HEK293 (cell line): Measurements from ENCODE around the gene RNF223.

Source experiments
- CTCF ChIA-PET: fragments of 350-600 bp; formaldehyde crosslinking; extraction: SDS; loops from one replicate; lab custom pipeline; 2021; ENCODE audit warnings: antibody characterized with exemption; lab: Yijun Ruan, JAX
- POLR2A ChIA-PET: fragments of 300-600 bp; formaldehyde crosslinking; extraction: SDS; loops from one replicate; lab custom pipeline; 2020; ENCODE audit warnings: antibody characterized with exemption, inconsistent platforms; lab: Yijun Ruan, JAX
- H3K27ac ChIP-seq: fragments of 200-500 bp; sonication (Bioruptor generic); 2 replicates; pipeline ENCODE4 v1.5.1; 2014; ENCODE audit warnings: low read depth, low read length, control low read depth, inconsistent platforms; ENCODE audit errors: extremely low read depth
- H3K36me3 ChIP-seq, 2 experiments: fragments of 200-500 bp in 1 of 2; sonication (Bioruptor generic) in 1 of 2; 1 replicate in 1 of 2; 2 replicates in 1 of 2; pipeline ENCODE4 v1.5.1; 2014 to 2017; ENCODE audit warnings: inconsistent platforms in 2 of 2, low read length in 2 of 2; ENCODE audit not compliant: control insufficient read depth in 2 of 2, insufficient read depth in 1 of 2
- H3K4me1 ChIP-seq: fragments of 200-500 bp; sonication (Bioruptor generic); 2 replicates; pipeline ENCODE4 v1.5.1; 2014; ENCODE audit warnings: mild to moderate bottlenecking, low read length, inconsistent platforms; ENCODE audit not compliant: control insufficient read depth, insufficient read depth
- H3K4me3 ChIP-seq: 2 replicates; pipeline ENCODE4 v1.5.1; 2011; ENCODE audit warnings: low read depth, mild to moderate bottlenecking, control low read depth, low read length, moderate library complexity
- H3K9me3 ChIP-seq: fragments of 200-500 bp; sonication (Bioruptor generic); 2 replicates; pipeline ENCODE4 v1.5.1; 2014; ENCODE audit warnings: low read depth, low read length, inconsistent platforms; ENCODE audit not compliant: control insufficient read depth, insufficient read depth
- GLIS1 ChIP-seq: fragments of 450-650 bp; formaldehyde crosslinking; IDR thresholded peaks from 2 replicates; pipeline ENCODE4 v1.5.1; 2016; ENCODE audit warnings: missing biosample characterization, missing genetic modification characterization
- RBAK ChIP-seq: fragments of 450-650 bp; formaldehyde crosslinking; IDR thresholded peaks from 2 replicates; pipeline ENCODE4 v1.5.1; 2016; ENCODE audit warnings: missing biosample characterization, missing genetic modification characterization
- SETDB1 ChIP-seq: IDR thresholded peaks from one replicate; pipeline ENCODE4 v1.6.1; 2017; ENCODE audit warnings: mild to moderate bottlenecking, low read length, moderate library complexity, mixed read lengths; ENCODE audit not compliant: insufficient read length
- SP7 ChIP-seq: fragments of 450-650 bp; formaldehyde crosslinking; IDR thresholded peaks from 2 replicates; pipeline ENCODE4 v1.5.1; 2016; ENCODE audit warnings: missing biosample characterization, missing genetic modification characterization
- WT1 ChIP-seq: fragments of 450-650 bp; formaldehyde crosslinking; IDR thresholded peaks from 2 replicates; pipeline ENCODE4 v1.5.1; 2016; ENCODE audit warnings: missing biosample characterization, missing genetic modification characterization
- ZBTB17 ChIP-seq: fragments of 450-650 bp; formaldehyde crosslinking; IDR thresholded peaks from 2 replicates; pipeline ENCODE4 v1.5.1; 2016; ENCODE audit warnings: missing biosample characterization, missing genetic modification characterization
- ZNF112 ChIP-seq: fragments of 450-650 bp; formaldehyde crosslinking; IDR thresholded peaks from 2 replicates; pipeline ENCODE4 v1.5.0; 2017; ENCODE audit warnings: missing biosample characterization, missing genetic modification characterization
- ZNF133 ChIP-seq: fragments of 450-650 bp; formaldehyde crosslinking; IDR thresholded peaks from 2 replicates; pipeline ENCODE4 v1.5.1; 2016; ENCODE audit warnings: missing biosample characterization, missing genetic modification characterization
- ZNF174 ChIP-seq: fragments of 450-650 bp; formaldehyde crosslinking; IDR thresholded peaks from 2 replicates; pipeline ENCODE4 v1.5.0; 2017; ENCODE audit warnings: missing biosample characterization, mild to moderate bottlenecking, missing genetic modification characterization
- ZNF311 ChIP-seq: fragments of 450-650 bp; formaldehyde crosslinking; IDR thresholded peaks from 2 replicates; pipeline ENCODE4 v1.5.1; 2017; ENCODE audit warnings: missing biosample characterization, missing genetic modification characterization, borderline replicate concordance
- ZNF529 ChIP-seq: fragments of 450-650 bp; formaldehyde crosslinking; IDR thresholded peaks from 2 replicates; pipeline ENCODE4 v1.5.1; 2017; ENCODE audit warnings: missing genetic modification characterization, missing biosample characterization; ENCODE audit not compliant: insufficient replicate concordance
- ZNF626 ChIP-seq: fragments of 450-650 bp; sonication (Bioruptor Pico); formaldehyde crosslinking; IDR thresholded peaks from 2 replicates; pipeline ENCODE4 v1.5.1; 2018; ENCODE audit warnings: missing biosample characterization, missing genetic modification characterization, inconsistent platforms
- ZNF747 ChIP-seq: fragments of 450-650 bp; formaldehyde crosslinking; IDR thresholded peaks from 2 replicates; pipeline ENCODE4 v1.5.1; 2016; ENCODE audit warnings: missing biosample characterization, missing genetic modification characterization
- ZNF792 ChIP-seq: fragments of 450-650 bp; formaldehyde crosslinking; IDR thresholded peaks from 2 replicates; pipeline ENCODE4 v1.5.1; 2016; ENCODE audit warnings: missing biosample characterization, missing genetic modification characterization
- TF ChIP-seq, protein P1 (sequence below): fragments of 450-650 bp; formaldehyde crosslinking; IDR thresholded peaks from 2 replicates; pipeline ENCODE4 v1.5.1; 2016; ENCODE audit warnings: missing biosample characterization, missing genetic modification characterization
- TF ChIP-seq, protein P2 (sequence below): fragments of 450-650 bp; formaldehyde crosslinking; IDR thresholded peaks from 2 replicates; pipeline ENCODE4 v1.5.1; 2016; ENCODE audit warnings: missing biosample characterization, missing genetic modification characterization
- TF ChIP-seq, protein P3 (sequence below): fragments of 450-650 bp; IDR thresholded peaks from 2 replicates; pipeline ENCODE4 v1.5.1; 2018; ENCODE audit warnings: missing biosample characterization, mild to moderate bottlenecking, missing genetic modification characterization
- TF ChIP-seq, protein P4 (sequence below): fragments of 450-650 bp; formaldehyde crosslinking; IDR thresholded peaks from 2 replicates; pipeline ENCODE4 v1.5.1; 2016; ENCODE audit warnings: missing biosample characterization, missing genetic modification characterization, borderline replicate concordance
- TF ChIP-seq, protein P5 (sequence below): fragments of 450-650 bp; formaldehyde crosslinking; IDR thresholded peaks from 2 replicates; pipeline ENCODE4 v1.5.1; 2016; ENCODE audit warnings: missing biosample characterization, missing genetic modification characterization

Gene RNF223

DNA sequence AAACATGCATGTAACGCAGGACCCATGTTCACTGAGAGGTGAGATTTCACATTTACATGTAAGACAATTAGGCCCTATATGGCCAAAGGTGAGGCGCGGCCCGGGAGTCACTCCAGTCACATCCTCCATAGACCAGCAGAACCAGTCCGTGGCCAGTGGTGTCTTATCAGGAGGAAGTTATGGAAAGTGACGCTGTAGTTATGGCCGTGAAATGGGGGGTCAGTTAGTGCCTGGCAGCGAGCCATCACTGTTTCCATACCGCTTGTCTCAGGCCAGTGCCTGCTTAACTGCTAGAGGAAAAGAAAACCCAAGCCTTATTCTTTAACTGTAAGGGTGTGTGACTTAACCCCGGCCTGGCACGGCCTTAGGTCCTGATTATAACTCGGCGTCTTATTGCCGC is 35.6 kb upstream of the RNF223 start:
- ChIA-PET CTCF (no interaction called here), POLR2A (no interaction called here)
- TF ChIP-seq, protein P1, sequence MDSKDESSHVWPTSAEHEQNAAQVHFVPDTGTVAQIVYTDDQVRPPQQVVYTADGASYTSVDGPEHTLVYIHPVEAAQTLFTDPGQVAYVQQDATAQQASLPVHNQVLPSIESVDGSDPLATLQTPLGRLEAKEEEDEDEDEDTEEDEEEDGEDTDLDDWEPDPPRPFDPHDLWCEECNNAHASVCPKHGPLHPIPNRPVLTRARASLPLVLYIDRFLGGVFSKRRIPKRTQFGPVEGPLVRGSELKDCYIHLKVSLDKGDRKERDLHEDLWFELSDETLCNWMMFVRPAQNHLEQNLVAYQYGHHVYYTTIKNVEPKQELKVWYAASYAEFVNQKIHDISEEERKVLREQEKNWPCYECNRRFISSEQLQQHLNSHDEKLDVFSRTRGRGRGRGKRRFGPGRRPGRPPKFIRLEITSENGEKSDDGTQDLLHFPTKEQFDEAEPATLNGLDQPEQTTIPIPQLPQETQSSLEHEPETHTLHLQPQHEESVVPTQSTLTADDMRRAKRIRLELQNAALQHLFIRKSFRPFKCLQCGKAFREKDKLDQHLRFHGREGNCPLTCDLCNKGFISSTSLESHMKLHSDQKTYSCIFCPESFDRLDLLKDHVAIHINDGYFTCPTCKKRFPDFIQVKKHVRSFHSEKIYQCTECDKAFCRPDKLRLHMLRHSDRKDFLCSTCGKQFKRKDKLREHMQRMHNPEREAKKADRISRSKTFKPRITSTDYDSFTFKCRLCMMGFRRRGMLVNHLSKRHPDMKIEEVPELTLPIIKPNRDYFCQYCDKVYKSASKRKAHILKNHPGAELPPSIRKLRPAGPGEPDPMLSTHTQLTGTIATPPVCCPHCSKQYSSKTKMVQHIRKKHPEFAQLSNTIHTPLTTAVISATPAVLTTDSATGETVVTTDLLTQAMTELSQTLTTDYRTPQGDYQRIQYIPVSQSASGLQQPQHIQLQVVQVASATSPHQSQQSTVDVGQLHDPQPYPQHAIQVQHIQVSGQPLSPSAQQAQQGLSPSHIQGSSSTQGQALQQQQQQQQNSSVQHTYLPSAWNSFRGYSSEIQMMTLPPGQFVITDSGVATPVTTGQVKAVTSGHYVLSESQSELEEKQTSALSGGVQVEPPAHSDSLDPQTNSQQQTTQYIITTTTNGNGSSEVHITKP (tag by site-specific recombination): no peak
- TF ChIP-seq, protein P2, sequence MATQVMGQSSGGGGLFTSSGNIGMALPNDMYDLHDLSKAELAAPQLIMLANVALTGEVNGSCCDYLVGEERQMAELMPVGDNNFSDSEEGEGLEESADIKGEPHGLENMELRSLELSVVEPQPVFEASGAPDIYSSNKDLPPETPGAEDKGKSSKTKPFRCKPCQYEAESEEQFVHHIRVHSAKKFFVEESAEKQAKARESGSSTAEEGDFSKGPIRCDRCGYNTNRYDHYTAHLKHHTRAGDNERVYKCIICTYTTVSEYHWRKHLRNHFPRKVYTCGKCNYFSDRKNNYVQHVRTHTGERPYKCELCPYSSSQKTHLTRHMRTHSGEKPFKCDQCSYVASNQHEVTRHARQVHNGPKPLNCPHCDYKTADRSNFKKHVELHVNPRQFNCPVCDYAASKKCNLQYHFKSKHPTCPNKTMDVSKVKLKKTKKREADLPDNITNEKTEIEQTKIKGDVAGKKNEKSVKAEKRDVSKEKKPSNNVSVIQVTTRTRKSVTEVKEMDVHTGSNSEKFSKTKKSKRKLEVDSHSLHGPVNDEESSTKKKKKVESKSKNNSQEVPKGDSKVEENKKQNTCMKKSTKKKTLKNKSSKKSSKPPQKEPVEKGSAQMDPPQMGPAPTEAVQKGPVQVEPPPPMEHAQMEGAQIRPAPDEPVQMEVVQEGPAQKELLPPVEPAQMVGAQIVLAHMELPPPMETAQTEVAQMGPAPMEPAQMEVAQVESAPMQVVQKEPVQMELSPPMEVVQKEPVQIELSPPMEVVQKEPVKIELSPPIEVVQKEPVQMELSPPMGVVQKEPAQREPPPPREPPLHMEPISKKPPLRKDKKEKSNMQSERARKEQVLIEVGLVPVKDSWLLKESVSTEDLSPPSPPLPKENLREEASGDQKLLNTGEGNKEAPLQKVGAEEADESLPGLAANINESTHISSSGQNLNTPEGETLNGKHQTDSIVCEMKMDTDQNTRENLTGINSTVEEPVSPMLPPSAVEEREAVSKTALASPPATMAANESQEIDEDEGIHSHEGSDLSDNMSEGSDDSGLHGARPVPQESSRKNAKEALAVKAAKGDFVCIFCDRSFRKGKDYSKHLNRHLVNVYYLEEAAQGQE (tag by site-specific recombination): no peak
- TF ChIP-seq ZNF792 (tag by site-specific recombination) (no peak), ZBTB17 (tag by site-specific recombination) (no peak), WT1 (tag by site-specific recombination) (no peak), ZNF174 (tag by site-specific recombination) (no peak), ZNF747 (tag by site-specific recombination) (no peak), RBAK (tag by site-specific recombination) (no peak), SP7 (tag by site-specific recombination) (no peak)
- TF ChIP-seq, protein P3, sequence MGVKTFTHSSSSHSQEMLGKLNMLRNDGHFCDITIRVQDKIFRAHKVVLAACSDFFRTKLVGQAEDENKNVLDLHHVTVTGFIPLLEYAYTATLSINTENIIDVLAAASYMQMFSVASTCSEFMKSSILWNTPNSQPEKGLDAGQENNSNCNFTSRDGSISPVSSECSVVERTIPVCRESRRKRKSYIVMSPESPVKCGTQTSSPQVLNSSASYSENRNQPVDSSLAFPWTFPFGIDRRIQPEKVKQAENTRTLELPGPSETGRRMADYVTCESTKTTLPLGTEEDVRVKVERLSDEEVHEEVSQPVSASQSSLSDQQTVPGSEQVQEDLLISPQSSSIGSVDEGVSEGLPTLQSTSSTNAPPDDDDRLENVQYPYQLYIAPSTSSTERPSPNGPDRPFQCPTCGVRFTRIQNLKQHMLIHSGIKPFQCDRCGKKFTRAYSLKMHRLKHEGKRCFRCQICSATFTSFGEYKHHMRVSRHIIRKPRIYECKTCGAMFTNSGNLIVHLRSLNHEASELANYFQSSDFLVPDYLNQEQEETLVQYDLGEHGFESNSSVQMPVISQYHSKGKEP: no peak
- Histone ChIP-seq H3K27ac (no peak overlapping the region), H3K4me3 (no peak overlapping the region), H3K4me1 (no peaks in the 10 kb centered on the region), H3K9me3 (no peaks in the 10 kb centered on the region), H3K36me3 (peaks cover 0 to 18% of the 10 kb centered on the region in 2 experiments; a peak in 2 of 3 replicates)

DNA sequence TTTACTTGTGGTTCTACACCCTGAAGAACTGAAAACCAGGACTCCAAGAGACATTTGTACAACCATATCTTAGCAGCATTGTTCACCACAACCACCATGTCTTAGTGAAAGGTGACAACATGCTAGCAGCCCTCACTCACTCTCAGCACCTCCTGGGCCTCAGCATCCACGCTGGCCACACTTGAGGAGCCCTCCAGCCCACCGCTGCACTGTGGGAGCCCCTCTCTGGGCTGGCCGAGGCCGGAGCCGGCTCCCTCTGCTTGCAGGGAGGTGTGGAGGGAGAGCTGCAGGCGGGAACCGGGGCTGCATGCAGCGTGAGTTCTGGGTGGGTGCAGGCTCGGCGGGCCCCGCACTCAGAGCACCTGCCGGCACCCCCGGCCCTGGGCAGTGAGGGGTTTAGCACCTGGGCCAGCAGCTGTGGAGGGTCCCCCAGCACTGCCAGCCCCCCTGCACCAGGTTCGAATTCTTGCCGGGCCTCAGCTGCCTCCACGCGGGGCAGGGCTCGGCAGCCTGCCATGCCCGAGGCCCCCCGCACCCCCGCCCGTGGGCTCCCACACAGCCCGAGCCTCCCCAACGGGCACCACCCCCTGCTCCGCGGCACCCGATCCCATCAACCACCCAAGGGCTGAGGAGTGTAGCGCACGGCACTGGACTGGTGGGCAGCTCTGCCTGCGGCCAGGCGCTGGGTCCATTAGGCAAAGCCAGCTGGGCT is 32.6 kb upstream of the RNF223 start:
- H3K4me3 ChIP-seq: no peak overlapping the region
- CTCF ChIA-PET: interaction anchor here (0.8 kb wide), 1 partner anchor 16 kb away, joined by 3 read pairs; no protein-coding TSS in a partner anchor
- no peaks in the 10 kb centered on the region for H3K9me3 ChIP-seq
- POLR2A ChIA-PET: no interaction called here
- no peak overlapping the region for H3K27ac ChIP-seq
- peaks cover 0 to 4% of the 10 kb centered on the region in 2 experiments; a peak in 2 of 3 replicates for H3K36me3 ChIP-seq
- H3K4me1 ChIP-seq: no peaks in the 10 kb centered on the region
- TF ChIP-seq ZNF112 (0 out of 2 replicates have a peak, but pooled peaks have one; percentile 41), ZNF529 (tag by site-specific recombination) (peak; percentile 86), ZNF626 (tag by site-specific recombination) (peak; percentile 94), ZNF311 (0 out of 2 replicates have a peak, but pooled peaks have one; percentile 27), ZNF133 (peak; percentile 38; the same call in 1 of the 2 replicates), SETDB1 (peak; percentile 67), GLIS1 (tag by site-specific recombination) (no peak)
- TF ChIP-seq, protein P4, sequence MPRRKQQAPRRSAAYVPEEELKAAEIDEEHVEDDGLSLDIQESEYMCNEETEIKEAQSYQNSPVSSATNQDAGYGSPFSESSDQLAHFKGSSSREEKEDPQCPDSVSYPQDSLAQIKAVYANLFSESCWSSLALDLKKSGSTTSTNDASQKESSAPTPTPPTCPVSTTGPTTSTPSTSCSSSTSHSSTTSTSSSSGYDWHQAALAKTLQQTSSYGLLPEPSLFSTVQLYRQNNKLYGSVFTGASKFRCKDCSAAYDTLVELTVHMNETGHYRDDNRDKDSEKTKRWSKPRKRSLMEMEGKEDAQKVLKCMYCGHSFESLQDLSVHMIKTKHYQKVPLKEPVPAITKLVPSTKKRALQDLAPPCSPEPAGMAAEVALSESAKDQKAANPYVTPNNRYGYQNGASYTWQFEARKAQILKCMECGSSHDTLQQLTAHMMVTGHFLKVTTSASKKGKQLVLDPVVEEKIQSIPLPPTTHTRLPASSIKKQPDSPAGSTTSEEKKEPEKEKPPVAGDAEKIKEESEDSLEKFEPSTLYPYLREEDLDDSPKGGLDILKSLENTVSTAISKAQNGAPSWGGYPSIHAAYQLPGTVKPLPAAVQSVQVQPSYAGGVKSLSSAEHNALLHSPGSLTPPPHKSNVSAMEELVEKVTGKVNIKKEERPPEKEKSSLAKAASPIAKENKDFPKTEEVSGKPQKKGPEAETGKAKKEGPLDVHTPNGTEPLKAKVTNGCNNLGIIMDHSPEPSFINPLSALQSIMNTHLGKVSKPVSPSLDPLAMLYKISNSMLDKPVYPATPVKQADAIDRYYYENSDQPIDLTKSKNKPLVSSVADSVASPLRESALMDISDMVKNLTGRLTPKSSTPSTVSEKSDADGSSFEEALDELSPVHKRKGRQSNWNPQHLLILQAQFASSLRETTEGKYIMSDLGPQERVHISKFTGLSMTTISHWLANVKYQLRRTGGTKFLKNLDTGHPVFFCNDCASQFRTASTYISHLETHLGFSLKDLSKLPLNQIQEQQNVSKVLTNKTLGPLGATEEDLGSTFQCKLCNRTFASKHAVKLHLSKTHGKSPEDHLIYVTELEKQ (tag by site-specific recombination): no peak
- TF ChIP-seq, protein P5, sequence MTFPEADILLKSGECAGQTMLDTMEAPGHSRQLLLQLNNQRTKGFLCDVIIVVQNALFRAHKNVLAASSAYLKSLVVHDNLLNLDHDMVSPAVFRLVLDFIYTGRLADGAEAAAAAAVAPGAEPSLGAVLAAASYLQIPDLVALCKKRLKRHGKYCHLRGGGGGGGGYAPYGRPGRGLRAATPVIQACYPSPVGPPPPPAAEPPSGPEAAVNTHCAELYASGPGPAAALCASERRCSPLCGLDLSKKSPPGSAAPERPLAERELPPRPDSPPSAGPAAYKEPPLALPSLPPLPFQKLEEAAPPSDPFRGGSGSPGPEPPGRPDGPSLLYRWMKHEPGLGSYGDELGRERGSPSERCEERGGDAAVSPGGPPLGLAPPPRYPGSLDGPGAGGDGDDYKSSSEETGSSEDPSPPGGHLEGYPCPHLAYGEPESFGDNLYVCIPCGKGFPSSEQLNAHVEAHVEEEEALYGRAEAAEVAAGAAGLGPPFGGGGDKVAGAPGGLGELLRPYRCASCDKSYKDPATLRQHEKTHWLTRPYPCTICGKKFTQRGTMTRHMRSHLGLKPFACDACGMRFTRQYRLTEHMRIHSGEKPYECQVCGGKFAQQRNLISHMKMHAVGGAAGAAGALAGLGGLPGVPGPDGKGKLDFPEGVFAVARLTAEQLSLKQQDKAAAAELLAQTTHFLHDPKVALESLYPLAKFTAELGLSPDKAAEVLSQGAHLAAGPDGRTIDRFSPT (tag by site-specific recombination): no peak
